HCT116 (cell line): Measurements from ENCODE around the gene TBXA2R. TPM values are rescaled to one million over a fixed set of nuclear protein-coding genes. Genes with fewer than 3 reads are reported as not detected.
A peak's percentile ranks its signal among the peaks of the same experiment; 100 is the strongest.

Source experiments
- ATAC-seq: fragments of 200-7000 bp; cut with Tn5 transposase; 2 replicates; pipeline ENCODE4 v1.9.1; 2020; ENCODE audit warnings: mild to moderate bottlenecking, moderate library complexity
- BruUV-seq: library from RNA; stranded (reverse); fragments of 400-500 nt; replicated peaks from 2 replicates; lab custom pipeline; 2021; lab: Mats Ljungman, UMichigan
- CTCF ChIA-PET: fragments of 300-600 bp; sonication (Branson Sonifier 250); formaldehyde crosslinking; loops from one replicate; lab custom pipeline; 2021; ENCODE audit warnings: antibody characterized with exemption; lab: Charles Lee
- POLR2A ChIA-PET: fragments of 300-600, 350-600 bp; sonication (Branson Sonifier 250); formaldehyde crosslinking; loops from one replicate; lab custom pipeline; 2021; ENCODE audit warnings: antibody characterized with exemption; lab: Charles Lee
- RAD21 ChIA-PET, 2 experiments: fragments of 300-600 bp; sonication (Branson Sonifier 250); formaldehyde crosslinking; loops; one replicate each; lab custom pipeline; 2023; ENCODE audit warnings: low total read pairs in 2 of 2; ENCODE audit not compliant: uncharacterized antibody in 2 of 2, unreplicated experiment in 2 of 2, low non-redundant PET in 1 of 2; lab: Charles Lee
- DNase-seq: peaks from one replicate; pipeline ENCODE4 v3.0.0-alpha.2; 2010; ENCODE audit warnings: low read depth, low spot score
- H2AFZ ChIP-seq: fragments of 200-600 bp; shearing (Covaris generic), sonication (generic); 2 replicates; pipeline ENCODE4 v1.6.1; 2017; ENCODE audit warnings: low read depth, mixed run types, mixed read lengths, antibody characterized with exemption, low read length; ENCODE audit not compliant: poor library complexity, severe bottlenecking
- H3K27ac ChIP-seq: 2 replicates; pipeline ENCODE4 v1.5.1; 2012; ENCODE audit warnings: low read depth, low read length
- H3K27me3 ChIP-seq: fragments of 200-600 bp; sonication (generic); 2 replicates; pipeline ENCODE4 v1.6.1; 2016; ENCODE audit warnings: mixed run types, low read length, mixed read lengths; ENCODE audit not compliant: insufficient read depth
- H3K36me3 ChIP-seq, 2 experiments: fragments of 200-500 bp in 1 of 2; fragments of 200-600 bp in 1 of 2; sonication (Bioruptor generic) in 1 of 2; sonication (generic) in 1 of 2; 2 replicates each; pipeline versions ENCODE4 v1.5.1 to v1.6.1; 2014 to 2016; ENCODE audit warnings: low read length in 2 of 2, inconsistent platforms in 1 of 2, mixed read lengths in 1 of 2, mixed run types in 1 of 2; ENCODE audit not compliant: insufficient read depth in 2 of 2, control insufficient read depth in 1 of 2
- H3K4me1 ChIP-seq, 2 experiments: fragments of 200-600 bp in 1 of 2; sonication (generic) in 1 of 2; 2 replicates each; pipeline versions ENCODE4 v1.5.1 to v1.6.1; 2012 to 2017; ENCODE audit warnings: low read length in 2 of 2, inconsistent platforms in 1 of 2, mild to moderate bottlenecking in 1 of 2, mixed read lengths in 1 of 2, mixed run types in 1 of 2, moderate library complexity in 1 of 2; ENCODE audit not compliant: insufficient read depth in 2 of 2, control insufficient read depth in 1 of 2
- H3K4me2 ChIP-seq: fragments of 200-600 bp; sonication (generic); 2 replicates; pipeline ENCODE4 v1.6.1; 2017; ENCODE audit warnings: mixed run types, low read length, mixed read lengths
- H3K4me3 ChIP-seq, 2 experiments: fragments of 200-600 bp in 1 of 2; sonication (generic) in 1 of 2; replicated peaks in 1 of 2; 2 replicates each; pipeline ENCODE4 v1.5.1; 2011 to 2016; ENCODE audit warnings: low read length in 2 of 2, control low read depth in 1 of 2, low read depth in 1 of 2, mild to moderate bottlenecking in 1 of 2, mixed read lengths in 1 of 2, mixed run types in 1 of 2
- H3K79me2 ChIP-seq: fragments of 200-600 bp; sonication (generic); 2 replicates; pipeline ENCODE4 v1.6.1; 2017; ENCODE audit warnings: mild to moderate bottlenecking, mixed run types, low read length, moderate library complexity, mixed read lengths; ENCODE audit not compliant: insufficient read depth
- H3K9ac ChIP-seq: fragments of 200-600 bp; sonication (generic); 2 replicates; pipeline ENCODE4 v1.6.1; 2016; ENCODE audit warnings: low read length, mixed read lengths
- H3K9me2 ChIP-seq: fragments of 200-600 bp; sonication (generic), shearing (Covaris generic); 2 replicates; pipeline ENCODE4 v1.6.1; 2017; ENCODE audit warnings: mixed run types, mild to moderate bottlenecking, moderate library complexity; ENCODE audit not compliant: insufficient read depth
- H3K9me3 ChIP-seq, 2 experiments: fragments of 200-500 bp in 1 of 2; fragments of 200-600 bp in 1 of 2; sonication (Bioruptor generic) in 1 of 2; sonication (generic) in 1 of 2; 2 replicates each; pipeline ENCODE4 v1.6.1; 2014 to 2017; ENCODE audit warnings: low read length in 2 of 2, mixed read lengths in 2 of 2, inconsistent platforms in 1 of 2, low read depth in 1 of 2, mild to moderate bottlenecking in 1 of 2, mixed run types in 1 of 2, moderate library complexity in 1 of 2; ENCODE audit not compliant: control insufficient read depth in 1 of 2, insufficient read depth in 1 of 2
- H4K20me1 ChIP-seq: fragments of 200-600 bp; sonication (generic), shearing (Covaris generic); 2 replicates; pipeline ENCODE4 v1.6.1; 2017; ENCODE audit warnings: mixed run types, mild to moderate bottlenecking, moderate library complexity; ENCODE audit not compliant: insufficient read depth
- FOSL1 ChIP-seq: IDR thresholded peaks from 2 replicates; pipeline ENCODE4 v1.6.1; 2012; ENCODE audit warnings: low read depth
- RAD21 ChIP-seq: IDR thresholded peaks from 2 replicates; pipeline ENCODE4 v1.6.1; 2012; ENCODE audit warnings: low read depth, mild to moderate bottlenecking
- intact Hi-C: fragments of 100-400 bp; cut with micrococcal nuclease; formaldehyde crosslinking; loops from 2 replicates; pipeline ENCODE4 v1.10.0; 2022
- total RNA-seq: library from RNA; stranded (reverse); gene quantifications from one replicate; pipeline ENCODE4 v1.2.1, GENCODE V29; 2021; ENCODE audit not compliant: unreplicated experiment
- TF ChIP-seq, protein P1 (sequence below), 3 experiments: fragments of 200-600 bp in 1 of 3; sonication (generic) in 1 of 3; IDR thresholded peaks in 2 of 3; conservative IDR thresholded peaks in 1 of 3; 2 replicates each; pipeline ENCODE4 v1.5.1; 2012 to 2017; ENCODE audit warnings: low read depth in 2 of 3, low read length in 2 of 3, antibody characterized with exemption in 1 of 3, borderline replicate concordance in 1 of 3, control low read depth in 1 of 3, mild to moderate bottlenecking in 1 of 3, mixed read lengths in 1 of 3, mixed run types in 1 of 3, moderate library complexity in 1 of 3; ENCODE audit not compliant: insufficient read depth in 1 of 3

The TBXA2R gene
- total RNA-seq, 1 experiment from 2014 or later = 2.3 TPM

DNA sequence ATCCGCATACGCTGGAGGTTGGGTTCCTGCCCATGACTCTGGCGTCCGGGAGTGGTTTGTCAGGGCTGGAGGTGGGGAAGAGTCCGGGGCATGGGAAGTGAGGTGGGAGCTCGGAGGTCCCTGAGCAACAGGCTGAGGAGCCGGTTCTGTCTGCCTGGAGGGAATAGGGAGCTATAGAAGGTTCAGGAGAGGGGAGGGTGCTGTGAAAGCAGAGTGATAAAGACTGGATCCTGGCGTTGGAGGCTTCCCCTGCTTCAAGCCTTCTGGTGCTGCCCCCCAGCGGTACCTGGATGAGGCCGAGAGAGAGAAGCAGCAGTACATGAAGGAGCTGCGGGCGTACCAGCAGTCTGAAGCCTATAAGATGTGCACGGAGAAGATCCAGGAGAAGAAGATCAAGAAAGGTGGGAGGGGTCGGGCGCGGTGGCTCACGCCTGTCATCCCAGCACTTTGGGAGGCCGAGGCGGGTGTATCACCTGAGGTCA, 31.4 kb downstream of the TBXA2R start:
- TF ChIP-seq FOSL1 (no peak), RAD21 (peak; percentile 75)
- TF ChIP-seq, protein P1, sequence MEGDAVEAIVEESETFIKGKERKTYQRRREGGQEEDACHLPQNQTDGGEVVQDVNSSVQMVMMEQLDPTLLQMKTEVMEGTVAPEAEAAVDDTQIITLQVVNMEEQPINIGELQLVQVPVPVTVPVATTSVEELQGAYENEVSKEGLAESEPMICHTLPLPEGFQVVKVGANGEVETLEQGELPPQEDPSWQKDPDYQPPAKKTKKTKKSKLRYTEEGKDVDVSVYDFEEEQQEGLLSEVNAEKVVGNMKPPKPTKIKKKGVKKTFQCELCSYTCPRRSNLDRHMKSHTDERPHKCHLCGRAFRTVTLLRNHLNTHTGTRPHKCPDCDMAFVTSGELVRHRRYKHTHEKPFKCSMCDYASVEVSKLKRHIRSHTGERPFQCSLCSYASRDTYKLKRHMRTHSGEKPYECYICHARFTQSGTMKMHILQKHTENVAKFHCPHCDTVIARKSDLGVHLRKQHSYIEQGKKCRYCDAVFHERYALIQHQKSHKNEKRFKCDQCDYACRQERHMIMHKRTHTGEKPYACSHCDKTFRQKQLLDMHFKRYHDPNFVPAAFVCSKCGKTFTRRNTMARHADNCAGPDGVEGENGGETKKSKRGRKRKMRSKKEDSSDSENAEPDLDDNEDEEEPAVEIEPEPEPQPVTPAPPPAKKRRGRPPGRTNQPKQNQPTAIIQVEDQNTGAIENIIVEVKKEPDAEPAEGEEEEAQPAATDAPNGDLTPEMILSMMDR (IDR thresholded peaks at IDR 0.05 in 2 of 3, conservative IDR thresholded peaks at IDR 0.05 in 1 of 3; ENCODE audit: borderline replicate concordance in 1 of 3, insufficient read depth in 1 of 3, low read depth in 2 of 3, low read length in 2 of 3) = peak in 2 of 3 experiments; percentile 52 to 63; a peak in 4 of 6 replicates

More for the DNA sequence above, 31.4 kb downstream of the TBXA2R start:
- POLR2A ChIA-PET = no interaction called here
- peaks cover 24% of the 10 kb centered on the region; the same call in 1 of the 2 replicates for H3K79me2 ChIP-seq
- H3K4me2 ChIP-seq = peak overlapping the region; percentile 77; the same call in 1 of the 2 replicates
- CTCF ChIA-PET = interaction anchor here (0.7 to 1.2 kb wide), 2 partner anchors 14 to 30 kb away, joined by 3 to 11 read pairs; no protein-coding TSS in a partner anchor
- DNase-seq (no peak), ATAC-seq (no peak)
- no peaks in the 10 kb centered on the region; the same call in 1 of the 2 replicates for H4K20me1 ChIP-seq
- no peak overlapping the region for H3K4me3 ChIP-seq
- RAD21 ChIA-PET = interaction anchor here in 1 of 2 experiments (1.2 kb wide), 1 partner anchor 27 kb away, joined by 3 read pairs; no protein-coding TSS in a partner anchor
- H3K9ac ChIP-seq = no peak overlapping the region
- BruUV-seq = no TSS peak
- H3K36me3 ChIP-seq = peaks cover 3 to 21% of the 10 kb centered on the region in 2 experiments; a peak in 2 of 4 replicates
- no peak overlapping the region for H2AFZ ChIP-seq
- peaks cover 23 to 70% of the 10 kb centered on the region in 2 experiments for H3K4me1 ChIP-seq
- H3K9me2 ChIP-seq = no peaks in the 10 kb centered on the region
- H3K9me3 ChIP-seq = no peaks in the 10 kb centered on the region
- intact Hi-C loops = loop anchor here (1.0 to 10.0 kb wide), 2 partner anchors 30 to 630 kb away; no protein-coding TSS in a partner anchor
- no peaks in the 10 kb centered on the region for H3K27me3 ChIP-seq
- peak overlapping the region; percentile 4; the same call in 1 of the 2 replicates for H3K27ac ChIP-seq
